Mesenchymal stem cell (in vitro differentiated cells and primary cell): ENCODE results near the gene GALNT2.

Experiments
- DNase-seq: peaks from one replicate; pipeline ENCODE4 v3.0.0-alpha.2; 2013
- H2AFZ ChIP-seq: one replicate; pipeline ENCODE4 v1.6.1; 2013; ENCODE audit warnings: low read depth, mild to moderate bottlenecking, control low read depth, inconsistent platforms, low read length, moderate library complexity
- H2AK5ac ChIP-seq: 2 replicates; pipeline ENCODE4 v1.6.1; 2013; ENCODE audit warnings: low read length, moderate library complexity, mild to moderate bottlenecking, inconsistent platforms; ENCODE audit not compliant: severe bottlenecking
- H2BK120ac ChIP-seq: one replicate; pipeline ENCODE4 v1.6.1; 2013; ENCODE audit warnings: low read depth, mild to moderate bottlenecking, inconsistent platforms, low read length, moderate library complexity
- H2BK12ac ChIP-seq, 2 experiments: one replicate each; pipeline ENCODE4 v1.6.1; 2013; ENCODE audit warnings: inconsistent platforms in 2 of 2, low read length in 2 of 2, mild to moderate bottlenecking in 2 of 2, moderate library complexity in 2 of 2, control low read depth in 1 of 2
- H2BK15ac ChIP-seq: one replicate; pipeline ENCODE4 v1.6.1; 2013; ENCODE audit warnings: mild to moderate bottlenecking, low read depth, inconsistent platforms; ENCODE audit not compliant: poor library complexity, severe bottlenecking
- H2BK5ac ChIP-seq: 2 replicates; pipeline ENCODE4 v1.6.1; 2013; ENCODE audit warnings: low read depth, mild to moderate bottlenecking, low read length, control low read depth, inconsistent platforms; ENCODE audit not compliant: poor library complexity, severe bottlenecking
- H3K14ac ChIP-seq, 2 experiments: one replicate each; pipeline ENCODE4 v1.6.1; 2013; ENCODE audit warnings: inconsistent platforms in 2 of 2, low read length in 2 of 2, control low read depth in 1 of 2, mild to moderate bottlenecking in 1 of 2, moderate library complexity in 1 of 2
- H3K18ac ChIP-seq, 2 experiments: one replicate each; pipeline ENCODE4 v1.6.1; 2013; ENCODE audit warnings: inconsistent platforms in 2 of 2, low read length in 2 of 2, control low read depth in 1 of 2, low read depth in 1 of 2, mild to moderate bottlenecking in 1 of 2
- H3K23ac ChIP-seq, 2 experiments: one replicate each; pipeline ENCODE4 v1.6.1; 2013; ENCODE audit warnings: inconsistent platforms in 2 of 2, low read length in 2 of 2, mild to moderate bottlenecking in 2 of 2, moderate library complexity in 2 of 2, control low read depth in 1 of 2
- H3K27ac ChIP-seq: 2 replicates; pipeline ENCODE4 v1.5.1; 2013; ENCODE audit warnings: mild to moderate bottlenecking, moderate library complexity, low read length, control low read depth, inconsistent platforms; ENCODE audit not compliant: poor library complexity, severe bottlenecking
- H3K27me3 ChIP-seq, 2 experiments: 2 replicates each; pipeline versions ENCODE4 v1.6.1 to v1.7.0; 2013; ENCODE audit warnings: low read length in 2 of 2, mild to moderate bottlenecking in 2 of 2, moderate library complexity in 2 of 2, control low read depth in 1 of 2, inconsistent platforms in 1 of 2; ENCODE audit not compliant: control insufficient read depth in 1 of 2, insufficient read depth in 1 of 2
- H3K36me3 ChIP-seq, 2 experiments: 2 replicates each; pipeline versions ENCODE4 v1.6.1 to v1.7.0; 2013; ENCODE audit warnings: low read length in 2 of 2, control low read depth in 1 of 2, inconsistent platforms in 1 of 2, low read depth in 1 of 2, mild to moderate bottlenecking in 1 of 2; ENCODE audit not compliant: insufficient read depth in 2 of 2, control insufficient read depth in 1 of 2
- H3K4ac ChIP-seq, 2 experiments: one replicate each; pipeline ENCODE4 v1.6.1; 2013; ENCODE audit warnings: inconsistent platforms in 2 of 2, low read length in 2 of 2, mild to moderate bottlenecking in 2 of 2, moderate library complexity in 2 of 2, control low read depth in 1 of 2, low read depth in 1 of 2
- H3K4me1 ChIP-seq: 2 replicates; pipeline ENCODE4 v1.6.1; 2013; ENCODE audit warnings: low read depth, low read length, control low read depth; ENCODE audit not compliant: control insufficient read depth, insufficient read depth
- H3K4me2 ChIP-seq: 2 replicates; pipeline ENCODE4 v1.6.1; 2013; ENCODE audit warnings: low read length, mild to moderate bottlenecking, inconsistent platforms; ENCODE audit not compliant: poor library complexity, severe bottlenecking
- H3K4me3 ChIP-seq, 2 experiments: 2 replicates each; pipeline versions ENCODE4 v1.5.1 to v1.7.0; 2013; ENCODE audit warnings: low read length in 2 of 2, mild to moderate bottlenecking in 2 of 2, control low read depth in 1 of 2, low read depth in 1 of 2; ENCODE audit not compliant: insufficient read depth in 1 of 2
- H3K79me1 ChIP-seq: replicated peaks from 2 replicates; pipeline ENCODE4 v1.6.1; 2013; ENCODE audit warnings: mild to moderate bottlenecking, control low read depth, low read length, inconsistent platforms; ENCODE audit not compliant: poor library complexity, severe bottlenecking
- H3K9ac ChIP-seq: 2 replicates; pipeline ENCODE4 v1.7.0; 2013; ENCODE audit warnings: mild to moderate bottlenecking, low read length, moderate library complexity
- H3K9me3 ChIP-seq: 2 replicates; pipeline ENCODE4 v1.7.0; 2013; ENCODE audit warnings: mild to moderate bottlenecking, low read length; ENCODE audit not compliant: control insufficient read depth
- H4K8ac ChIP-seq: one replicate; pipeline ENCODE4 v1.6.1; 2013; ENCODE audit warnings: inconsistent platforms, mild to moderate bottlenecking, low read length, moderate library complexity
- H4K91ac ChIP-seq: one replicate; pipeline ENCODE4 v1.6.1; 2013; ENCODE audit warnings: mild to moderate bottlenecking, low read length, inconsistent platforms
- WGBS: methylation state at CpG from one replicate; pipeline ENCODE4 v1.1.7; 2013; ENCODE audit warnings: mixed read lengths; 5-methylcytosine and 5-hydroxymethylcytosine counted together

The GALNT2 gene

GRCh38 chr1:230110971-230111370 lies 43.9 kb downstream of the GALNT2 start:
- Histone ChIP-seq H3K9ac (no peak overlapping the region), H3K27me3 (no peaks in the 10 kb centered on the region), H3K36me3 (peaks cover 0 to 5% of the 10 kb centered on the region in 2 experiments), H2BK15ac (no peak overlapping the region), H3K27ac (no peak overlapping the region), H2BK120ac (no peak overlapping the region), H3K23ac (no peak overlapping the region), H2AK5ac (no peak overlapping the region), H3K4me3 (no peak overlapping the region), H3K4me1 (peaks cover 52% of the 10 kb centered on the region), H3K4ac (no peak overlapping the region), H3K9me3 (no peaks in the 10 kb centered on the region), H4K8ac (no peak overlapping the region), H4K91ac (no peak overlapping the region), H2AFZ (no peak overlapping the region), H2BK5ac (no peak overlapping the region), H2BK12ac (no peak overlapping the region), H3K14ac (peak overlapping the region in 1 of 2 experiments; percentile 76), H3K18ac (peak overlapping the region in 1 of 2 experiments; percentile 54), H3K79me1 (peaks cover 26% of the 10 kb centered on the region), H3K4me2 (no peak overlapping the region)
- 96% methylated on average over 8 of the region's 8 CpGs for WGBS
- no peak for DNase-seq

- peak; percentile 41 for DNase-seq
- H2AK5ac ChIP-seq: no peak overlapping the region
- no peaks in the 10 kb centered on the region for H3K9me3 ChIP-seq
- H4K91ac ChIP-seq: peak overlapping the region; percentile 30
- no peak overlapping the region for H3K4me3 ChIP-seq
- H4K8ac ChIP-seq: no peak overlapping the region
- no peak overlapping the region for H3K4me2 ChIP-seq
- peak overlapping the region in 1 of 2 experiments; percentile 74 for H3K4ac ChIP-seq
- H2AFZ ChIP-seq: no peak overlapping the region
- no peak overlapping the region for H2BK120ac ChIP-seq
- peaks cover 30% of the 10 kb centered on the region for H3K79me1 ChIP-seq
- peak overlapping the region; percentile 56 to 80 for H3K18ac ChIP-seq
- H3K23ac ChIP-seq: no peak overlapping the region
- no peak overlapping the region for H3K14ac ChIP-seq
- no peak overlapping the region for H3K9ac ChIP-seq
- no peaks in the 10 kb centered on the region for H3K27me3 ChIP-seq
- no peak overlapping the region for H3K27ac ChIP-seq
- peaks cover 41% of the 10 kb centered on the region for H3K4me1 ChIP-seq
- no peak overlapping the region for H2BK15ac ChIP-seq
- 56% methylated on average over 7 of the region's 7 CpGs for WGBS
- no peak overlapping the region for H2BK5ac ChIP-seq
- H3K36me3 ChIP-seq: peaks cover 0 to 5% of the 10 kb centered on the region in 2 experiments
- H2BK12ac ChIP-seq: peak overlapping the region in 1 of 2 experiments; percentile 68
Observed at GRCh38 chr1:230112131-230112701, 45.2 kb downstream of the GALNT2 start.

GRCh38 chr1:230112782-230113181 lies 45.7 kb downstream of the GALNT2 start:
- Histone ChIP-seq H4K91ac (peak overlapping the region; percentile 31), H4K8ac (no peak overlapping the region), H3K4me2 (no peak overlapping the region), H3K4me3 (no peak overlapping the region), H3K4me1 (peaks cover 38% of the 10 kb centered on the region), H3K27me3 (no peaks in the 10 kb centered on the region), H2BK12ac (peak overlapping the region; percentile 49 to 59), H2BK120ac (no peak overlapping the region), H3K9me3 (no peaks in the 10 kb centered on the region), H3K36me3 (peaks cover 0 to 4% of the 10 kb centered on the region in 2 experiments), H3K18ac (peak overlapping the region in 1 of 2 experiments; percentile 61), H2BK15ac (no peak overlapping the region), H2BK5ac (no peak overlapping the region), H3K14ac (peak overlapping the region in 1 of 2 experiments; percentile 5), H3K23ac (no peak overlapping the region), H3K4ac (peak overlapping the region in 1 of 2 experiments; percentile 17), H2AFZ (no peak overlapping the region), H3K9ac (peak overlapping the region; percentile 89), H3K27ac (no peak overlapping the region), H2AK5ac (no peak overlapping the region), H3K79me1 (peaks cover 29% of the 10 kb centered on the region)
- 87% methylated on average over 4 of the region's 5 CpGs for WGBS
- no peak for DNase-seq

- no peak overlapping the region for H2BK5ac ChIP-seq
- DNase-seq: no peak
- H2BK12ac ChIP-seq: peak overlapping the region in 1 of 2 experiments; percentile 69
- H3K4me2 ChIP-seq: no peak overlapping the region
- H2BK15ac ChIP-seq: no peak overlapping the region
- no peak overlapping the region for H2BK120ac ChIP-seq
- peak overlapping the region in 1 of 2 experiments; percentile 6 for H3K4me3 ChIP-seq
- no peak overlapping the region for H2AFZ ChIP-seq
- no peak overlapping the region for H3K27ac ChIP-seq
- H2AK5ac ChIP-seq: peak overlapping the region; percentile 12
- peak overlapping the region in 1 of 2 experiments; percentile 5 for H3K14ac ChIP-seq
- H3K9me3 ChIP-seq: no peaks in the 10 kb centered on the region
- peak overlapping the region in 1 of 2 experiments; percentile 56 for H3K23ac ChIP-seq
- peak overlapping the region; percentile 70 for H4K91ac ChIP-seq
- H3K4ac ChIP-seq: no peak overlapping the region
- WGBS: 93% methylated on average over 4 of the region's 4 CpGs
- peaks cover 0 to 2% of the 10 kb centered on the region in 2 experiments for H3K36me3 ChIP-seq
- H3K27me3 ChIP-seq: no peaks in the 10 kb centered on the region
- H3K4me1 ChIP-seq: peaks cover 36% of the 10 kb centered on the region
- H3K9ac ChIP-seq: peak overlapping the region; percentile 89
- no peak overlapping the region for H3K18ac ChIP-seq
- peaks cover 27% of the 10 kb centered on the region for H3K79me1 ChIP-seq
- H4K8ac ChIP-seq: peak overlapping the region; percentile 45
Observed at GRCh38 chr1:230113235-230113592, 46.2 kb downstream of the GALNT2 start.
